Kidney epithelial cell (primary cell): ENCODE results near the gene CALML3. TPM values are rescaled to one million over a fixed set of nuclear protein-coding genes. Genes with fewer than 3 reads are reported as not detected.

ENCODE experiments used
- DNase-seq: peaks from one replicate; pipeline ENCODE4 v3.0.0-alpha.2; 2010; ENCODE audit warnings: low read depth
- H3K27me3 ChIP-seq: 2 replicates; pipeline ENCODE4 v1.6.0; 2011; ENCODE audit warnings: low read length; ENCODE audit not compliant: control insufficient read depth, insufficient read depth
- H3K36me3 ChIP-seq: 2 replicates; pipeline ENCODE4 v1.5.1; 2011; ENCODE audit warnings: low read length; ENCODE audit not compliant: control insufficient read depth, insufficient read depth
- H3K4me3 ChIP-seq: 2 replicates; pipeline ENCODE4 v1.5.1; 2011; ENCODE audit warnings: low read depth, mild to moderate bottlenecking, control low read depth, low read length
- total RNA-seq: library from RNA; depleted of rRNA; stranded (reverse); fragments of >200 nt; gene quantifications from 2 replicates; pipeline ENCODE4 v1.2.3, GENCODE V29; 2015
- TF ChIP-seq, protein P1 (sequence below): IDR thresholded peaks from 2 replicates; pipeline ENCODE4 v1.5.1; 2011; ENCODE audit warnings: mild to moderate bottlenecking, moderate library complexity, low read length, control low read depth, inconsistent platforms; ENCODE audit not compliant: insufficient read depth, poor library complexity, severe bottlenecking

The CALML3 gene
- total RNA-seq, 1 donor from 2014 or later, result not detected

DNA sequence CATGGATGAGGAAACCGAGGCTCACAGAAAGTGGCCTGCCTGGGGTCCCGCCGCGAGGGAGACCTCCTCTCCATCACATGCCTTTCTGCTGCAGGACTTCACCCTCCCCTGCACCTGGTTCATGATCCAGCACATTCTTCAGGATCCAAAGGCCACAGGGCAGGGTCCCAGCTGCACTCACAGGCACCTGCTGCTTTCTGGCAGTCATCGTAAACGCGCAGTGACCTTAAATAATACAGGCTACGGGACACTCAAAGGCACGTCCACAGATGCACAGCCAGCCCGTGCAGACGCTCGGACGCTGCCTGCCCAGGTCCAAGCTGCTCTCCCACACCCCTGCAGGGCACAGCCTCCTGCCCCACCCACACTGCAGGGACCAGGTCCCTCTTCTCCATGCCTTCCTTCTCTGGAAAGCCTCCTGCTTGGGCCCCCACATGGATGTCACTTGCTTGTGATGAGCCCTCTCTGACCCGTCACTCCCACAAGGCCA, 49.9 kb downstream of the CALML3 start:
- no peak for DNase-seq
- Histone ChIP-seq H3K27me3 (no peaks in the 10 kb centered on the region), H3K4me3 (no peak overlapping the region), H3K36me3 (no peaks in the 10 kb centered on the region)
- TF ChIP-seq, protein P1, sequence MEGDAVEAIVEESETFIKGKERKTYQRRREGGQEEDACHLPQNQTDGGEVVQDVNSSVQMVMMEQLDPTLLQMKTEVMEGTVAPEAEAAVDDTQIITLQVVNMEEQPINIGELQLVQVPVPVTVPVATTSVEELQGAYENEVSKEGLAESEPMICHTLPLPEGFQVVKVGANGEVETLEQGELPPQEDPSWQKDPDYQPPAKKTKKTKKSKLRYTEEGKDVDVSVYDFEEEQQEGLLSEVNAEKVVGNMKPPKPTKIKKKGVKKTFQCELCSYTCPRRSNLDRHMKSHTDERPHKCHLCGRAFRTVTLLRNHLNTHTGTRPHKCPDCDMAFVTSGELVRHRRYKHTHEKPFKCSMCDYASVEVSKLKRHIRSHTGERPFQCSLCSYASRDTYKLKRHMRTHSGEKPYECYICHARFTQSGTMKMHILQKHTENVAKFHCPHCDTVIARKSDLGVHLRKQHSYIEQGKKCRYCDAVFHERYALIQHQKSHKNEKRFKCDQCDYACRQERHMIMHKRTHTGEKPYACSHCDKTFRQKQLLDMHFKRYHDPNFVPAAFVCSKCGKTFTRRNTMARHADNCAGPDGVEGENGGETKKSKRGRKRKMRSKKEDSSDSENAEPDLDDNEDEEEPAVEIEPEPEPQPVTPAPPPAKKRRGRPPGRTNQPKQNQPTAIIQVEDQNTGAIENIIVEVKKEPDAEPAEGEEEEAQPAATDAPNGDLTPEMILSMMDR, result no peak

DNA sequence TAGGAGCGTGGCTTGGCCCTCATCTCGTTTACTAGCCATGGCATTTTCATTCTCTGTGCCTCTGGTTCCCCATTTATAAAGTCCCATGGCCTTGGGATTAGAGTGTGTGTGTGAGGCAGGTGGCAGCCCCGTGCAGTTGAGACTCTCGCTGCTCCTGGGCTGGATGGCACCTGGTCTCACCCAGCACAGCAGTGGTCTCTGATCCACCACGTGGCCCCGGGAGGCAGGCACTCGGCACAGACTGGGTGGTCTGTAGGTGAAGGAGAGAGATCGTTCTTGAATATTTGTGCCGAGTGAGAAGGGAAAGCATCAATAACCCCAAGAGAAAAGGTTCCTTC, 50.4 kb downstream of the CALML3 start:
- H3K27me3 ChIP-seq, result no peaks in the 10 kb centered on the region
- no peak overlapping the region for H3K4me3 ChIP-seq
- TF ChIP-seq, protein P1, result no peak
- DNase-seq, result no peak
- H3K36me3 ChIP-seq, result no peaks in the 10 kb centered on the region

DNA sequence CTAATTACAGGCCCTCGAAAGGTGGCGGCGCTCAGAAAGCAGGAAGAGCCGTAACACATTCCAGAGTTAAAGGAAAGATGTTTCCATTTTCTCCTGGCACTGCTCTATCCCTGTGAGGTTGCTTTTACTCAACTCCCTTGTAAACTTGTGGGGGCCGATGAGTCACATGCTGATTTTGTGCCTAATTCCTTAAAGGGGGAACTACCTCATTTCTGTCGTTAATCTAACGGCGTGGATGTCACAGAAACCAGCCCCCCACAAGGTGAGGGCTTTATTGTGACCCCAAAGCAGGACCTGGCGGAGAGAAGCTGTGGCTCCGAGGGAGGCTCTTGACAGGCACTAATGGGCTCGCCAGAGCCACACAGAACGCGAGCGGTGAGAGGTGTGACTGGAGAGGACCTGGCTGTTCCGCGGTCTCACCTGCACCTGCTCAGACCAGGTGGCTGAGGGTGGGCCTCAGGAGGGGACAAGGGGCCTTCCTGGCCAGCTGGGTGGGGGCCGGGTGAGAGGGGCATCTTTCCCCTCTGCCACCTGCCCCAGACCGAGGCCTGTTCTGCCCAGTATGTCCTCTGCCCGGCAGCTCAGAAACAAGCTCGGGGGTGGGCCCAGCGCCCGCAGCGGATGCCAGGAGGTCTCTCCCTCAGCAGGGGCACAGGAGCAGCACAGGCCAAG, 50.9 kb downstream of the CALML3 start:
- DNase-seq, result no peak

DNA sequence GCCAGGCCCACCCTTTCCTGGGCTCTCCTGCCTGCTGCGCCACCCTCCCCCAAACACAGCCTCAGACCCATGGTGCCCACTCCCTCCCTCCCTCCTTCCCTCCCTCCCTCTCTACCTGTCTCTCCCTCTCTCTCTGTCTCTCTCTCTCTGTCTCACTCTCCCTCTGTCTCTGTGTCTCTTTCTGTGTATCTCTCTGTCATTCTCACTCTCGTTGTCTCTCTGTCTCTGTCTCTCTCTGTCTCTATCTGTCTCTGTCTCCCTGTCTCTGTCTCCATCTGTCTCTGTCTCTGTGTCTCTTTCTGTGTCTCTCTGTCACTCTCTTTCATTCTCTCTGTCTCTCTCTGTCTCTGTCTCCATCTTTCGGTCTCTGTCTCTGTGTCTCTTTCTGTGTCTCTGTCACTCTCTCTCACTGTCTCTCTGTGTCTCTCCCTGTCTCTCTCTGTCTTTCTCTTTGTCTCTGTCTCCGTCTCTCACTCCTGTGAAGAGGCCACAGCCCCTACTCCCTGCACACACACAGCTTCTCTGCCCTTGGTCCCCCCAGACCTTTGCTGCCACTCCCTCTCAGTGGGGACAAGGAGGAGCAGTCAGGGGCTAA, 51.5 kb downstream of the CALML3 start:
- TF ChIP-seq, protein P1, result no peak
- H3K4me3 ChIP-seq, result no peak overlapping the region
- no peak for DNase-seq
- no peaks in the 10 kb centered on the region for H3K36me3 ChIP-seq
- no peaks in the 10 kb centered on the region for H3K27me3 ChIP-seq

More for the DNA sequence above, 50.9 kb downstream of the CALML3 start:
- TF ChIP-seq, protein P1, result no peak
- no peaks in the 10 kb centered on the region for H3K36me3 ChIP-seq
- no peaks in the 10 kb centered on the region for H3K27me3 ChIP-seq
- H3K4me3 ChIP-seq, result no peak overlapping the region

Other genes starting within 250 kb of the CALML3 start
- gene UCN3, start 160.0 kb upstream of the CALML3 start, total RNA-seq, result not detected in 2 replicates
- 0.34 and 0.46 TPM in 2 replicates for gene TUBAL3, start 120.1 kb upstream of the CALML3 start, total RNA-seq
- 113 and 146 TPM in 2 replicates for gene NET1, start 112.4 kb upstream of the CALML3 start, total RNA-seq
- gene CALML5, start 25.4 kb upstream of the CALML3 start, total RNA-seq, result 0.34 TPM in 1 of 2 replicates, not detected in the other
- gene ASB13, start 141.6 kb downstream of the CALML3 start, total RNA-seq, result 17.3 and 22.4 TPM in 2 replicates
- 60.1 and 66.8 TPM in 2 replicates for gene TASOR2, start 159.9 kb downstream of the CALML3 start, total RNA-seq